ENCODE results near the gene TNS4.

The TNS4 gene

DNA sequence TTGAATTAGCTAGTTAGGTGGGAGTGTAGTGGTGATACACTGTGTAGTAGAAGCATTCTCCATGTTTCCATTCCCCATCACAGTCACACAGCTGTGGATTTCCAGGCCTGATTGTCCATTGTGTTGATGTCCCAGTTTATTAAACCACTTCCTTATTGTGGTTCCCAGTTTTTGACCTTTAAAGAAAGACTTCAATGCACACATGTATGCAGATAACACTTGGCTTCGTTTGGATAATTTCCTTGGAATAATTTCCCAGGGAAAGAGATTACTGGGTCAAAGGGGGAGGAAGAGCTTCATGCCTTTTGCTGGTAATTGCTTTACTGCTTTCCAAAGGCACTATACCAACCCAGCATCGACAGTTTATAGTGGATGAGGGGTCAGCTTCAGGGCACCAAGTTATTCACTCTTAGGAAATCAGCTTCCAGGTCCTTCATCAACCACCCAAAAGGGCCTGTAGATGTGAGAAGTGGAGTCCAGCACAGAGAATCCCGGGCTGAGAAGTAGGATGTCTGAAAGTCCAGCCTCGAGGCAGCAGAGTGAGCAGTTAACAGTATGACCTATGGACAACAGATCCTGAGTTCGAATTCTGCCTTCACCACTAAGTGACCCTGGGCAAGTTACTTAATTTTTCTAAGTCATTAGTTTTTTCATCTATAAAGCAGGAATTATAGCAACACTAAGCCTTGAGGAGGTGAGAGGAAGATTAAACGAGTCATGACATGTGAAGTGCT is 31.3 kb upstream of the TNS4 start:
- TF ChIP-seq NFIC (IDR thresholded peaks at IDR 0.05), result no peak

DNA sequence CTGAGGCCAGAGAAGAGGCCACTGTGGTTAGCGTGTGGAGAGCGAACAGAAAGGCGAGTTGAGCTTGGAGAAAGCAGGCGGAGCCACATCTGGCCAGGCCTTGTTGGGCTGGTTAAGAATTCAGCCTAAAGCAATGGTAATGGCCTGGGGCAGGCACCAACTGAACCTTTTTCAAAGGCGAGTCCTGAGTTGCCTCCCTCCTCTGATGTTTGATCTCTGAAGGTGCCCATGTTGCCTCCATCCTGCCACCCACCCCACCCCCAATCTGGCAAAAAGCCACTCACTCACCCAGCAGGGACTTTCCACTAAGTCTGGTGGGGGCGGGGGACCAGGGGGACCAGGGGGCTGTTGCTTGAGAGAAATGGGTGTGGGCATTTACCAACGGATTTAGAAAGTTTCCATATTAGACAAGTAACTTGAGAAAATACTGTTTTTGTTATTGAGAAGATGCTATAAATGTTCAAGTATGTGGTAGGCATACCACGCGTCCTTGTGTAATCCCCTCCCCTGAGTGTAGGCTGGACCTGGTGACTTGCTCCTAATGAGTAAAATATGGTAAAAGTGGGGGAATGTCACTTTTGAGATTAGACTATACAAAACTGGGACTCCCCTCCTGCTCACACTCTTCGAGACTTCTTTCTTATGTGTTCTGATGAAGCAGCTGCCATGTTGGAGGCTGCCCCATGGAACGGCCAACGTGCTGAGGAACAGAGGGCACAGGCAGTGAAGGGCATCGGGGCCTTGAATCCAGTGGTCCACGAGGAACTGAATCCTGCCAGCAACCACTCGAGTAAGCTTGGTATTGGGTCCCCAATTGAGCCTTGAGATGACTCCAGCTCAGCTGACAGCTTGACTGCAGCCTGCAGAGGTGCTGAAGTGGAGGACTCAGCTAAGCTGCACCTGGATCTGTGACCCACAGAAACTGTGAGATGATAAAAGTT is 29.9 kb upstream of the TNS4 start:
- TF ChIP-seq CEBPB (IDR thresholded peaks at IDR 0.05), result no peak
- TF ChIP-seq, protein P1, sequence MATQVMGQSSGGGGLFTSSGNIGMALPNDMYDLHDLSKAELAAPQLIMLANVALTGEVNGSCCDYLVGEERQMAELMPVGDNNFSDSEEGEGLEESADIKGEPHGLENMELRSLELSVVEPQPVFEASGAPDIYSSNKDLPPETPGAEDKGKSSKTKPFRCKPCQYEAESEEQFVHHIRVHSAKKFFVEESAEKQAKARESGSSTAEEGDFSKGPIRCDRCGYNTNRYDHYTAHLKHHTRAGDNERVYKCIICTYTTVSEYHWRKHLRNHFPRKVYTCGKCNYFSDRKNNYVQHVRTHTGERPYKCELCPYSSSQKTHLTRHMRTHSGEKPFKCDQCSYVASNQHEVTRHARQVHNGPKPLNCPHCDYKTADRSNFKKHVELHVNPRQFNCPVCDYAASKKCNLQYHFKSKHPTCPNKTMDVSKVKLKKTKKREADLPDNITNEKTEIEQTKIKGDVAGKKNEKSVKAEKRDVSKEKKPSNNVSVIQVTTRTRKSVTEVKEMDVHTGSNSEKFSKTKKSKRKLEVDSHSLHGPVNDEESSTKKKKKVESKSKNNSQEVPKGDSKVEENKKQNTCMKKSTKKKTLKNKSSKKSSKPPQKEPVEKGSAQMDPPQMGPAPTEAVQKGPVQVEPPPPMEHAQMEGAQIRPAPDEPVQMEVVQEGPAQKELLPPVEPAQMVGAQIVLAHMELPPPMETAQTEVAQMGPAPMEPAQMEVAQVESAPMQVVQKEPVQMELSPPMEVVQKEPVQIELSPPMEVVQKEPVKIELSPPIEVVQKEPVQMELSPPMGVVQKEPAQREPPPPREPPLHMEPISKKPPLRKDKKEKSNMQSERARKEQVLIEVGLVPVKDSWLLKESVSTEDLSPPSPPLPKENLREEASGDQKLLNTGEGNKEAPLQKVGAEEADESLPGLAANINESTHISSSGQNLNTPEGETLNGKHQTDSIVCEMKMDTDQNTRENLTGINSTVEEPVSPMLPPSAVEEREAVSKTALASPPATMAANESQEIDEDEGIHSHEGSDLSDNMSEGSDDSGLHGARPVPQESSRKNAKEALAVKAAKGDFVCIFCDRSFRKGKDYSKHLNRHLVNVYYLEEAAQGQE (IDR thresholded peaks at IDR 0.05; ENCODE audit: low read depth), result no peak
- no peak for TF ChIP-seq RAD21 (IDR thresholded peaks at IDR 0.05; ENCODE audit: low read depth)
- no peak for TF ChIP-seq TCF12 (IDR thresholded peaks at IDR 0.05; ENCODE audit: low read depth)

DNA sequence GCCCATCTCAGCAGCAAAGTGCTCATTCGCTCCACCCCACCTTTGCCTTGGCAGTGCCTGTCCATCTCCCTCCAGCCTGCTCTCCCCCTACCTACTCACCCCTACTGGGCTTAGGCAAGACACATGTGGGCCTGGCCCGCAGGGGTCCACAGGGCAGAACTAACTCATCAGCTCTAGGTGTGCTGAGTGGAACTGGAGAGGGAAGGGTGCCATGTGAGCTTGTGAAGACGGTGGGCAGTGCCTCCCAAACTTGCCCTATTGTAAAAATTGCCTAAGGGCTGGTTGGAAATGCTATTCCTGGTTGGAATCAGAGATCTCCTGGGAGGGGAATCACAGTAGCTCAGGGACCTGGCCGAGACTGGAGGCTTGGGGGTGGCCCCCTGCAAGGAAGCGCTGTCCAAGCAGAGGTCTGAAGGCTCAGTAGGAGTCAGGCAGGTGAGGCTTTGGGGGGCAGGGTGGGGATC is 29.1 kb upstream of the TNS4 start:
- no peak for TF ChIP-seq CREB1 (IDR thresholded peaks at IDR 0.05; ENCODE audit: low read depth)
- no peak for TF ChIP-seq TEAD4 (IDR thresholded peaks at IDR 0.05)
- no peak for TF ChIP-seq NFIC (IDR thresholded peaks at IDR 0.05)
- TF ChIP-seq, protein P2, sequence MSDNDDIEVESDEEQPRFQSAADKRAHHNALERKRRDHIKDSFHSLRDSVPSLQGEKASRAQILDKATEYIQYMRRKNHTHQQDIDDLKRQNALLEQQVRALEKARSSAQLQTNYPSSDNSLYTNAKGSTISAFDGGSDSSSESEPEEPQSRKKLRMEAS (IDR thresholded peaks at IDR 0.05), result no peak
- no peak for TF ChIP-seq EP300 (IDR thresholded peaks at IDR 0.05; ENCODE audit: borderline replicate concordance)
- no peak for TF ChIP-seq FOXM1 (IDR thresholded peaks at IDR 0.05; ENCODE audit: borderline replicate concordance, low read depth)
- TF ChIP-seq EGR1 (IDR thresholded peaks at IDR 0.05), result no peak
- TF ChIP-seq, protein P1 (IDR thresholded peaks at IDR 0.05; ENCODE audit: low read depth), result no peak

DNA sequence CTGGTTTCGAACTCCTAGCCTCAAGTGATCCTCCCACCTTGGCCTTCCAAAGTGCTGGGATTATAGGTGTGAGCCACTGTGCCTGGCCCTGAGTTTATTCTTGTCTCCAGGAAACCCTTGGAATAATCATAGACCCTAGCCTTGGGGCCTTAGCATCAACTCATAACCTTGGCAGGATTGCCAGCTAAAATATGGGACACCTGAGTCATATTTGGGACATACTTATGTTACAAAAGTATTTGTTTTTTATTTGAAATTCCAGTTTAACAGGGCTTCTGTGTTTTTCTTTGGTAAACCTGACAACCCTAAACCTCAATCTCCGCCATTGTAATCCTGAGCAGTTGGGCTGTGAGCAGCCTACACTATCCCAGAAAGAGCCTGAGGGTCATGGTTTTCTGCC is 28.6 kb upstream of the TNS4 start:
- TF ChIP-seq TEAD4 (IDR thresholded peaks at IDR 0.05) (no peak), EGR1 (IDR thresholded peaks at IDR 0.05) (no peak), ZBTB7A (IDR thresholded peaks at IDR 0.05; ENCODE audit: low read depth) (no peak)
- TF ChIP-seq, protein P2 (IDR thresholded peaks at IDR 0.05), result no peak

DNA sequence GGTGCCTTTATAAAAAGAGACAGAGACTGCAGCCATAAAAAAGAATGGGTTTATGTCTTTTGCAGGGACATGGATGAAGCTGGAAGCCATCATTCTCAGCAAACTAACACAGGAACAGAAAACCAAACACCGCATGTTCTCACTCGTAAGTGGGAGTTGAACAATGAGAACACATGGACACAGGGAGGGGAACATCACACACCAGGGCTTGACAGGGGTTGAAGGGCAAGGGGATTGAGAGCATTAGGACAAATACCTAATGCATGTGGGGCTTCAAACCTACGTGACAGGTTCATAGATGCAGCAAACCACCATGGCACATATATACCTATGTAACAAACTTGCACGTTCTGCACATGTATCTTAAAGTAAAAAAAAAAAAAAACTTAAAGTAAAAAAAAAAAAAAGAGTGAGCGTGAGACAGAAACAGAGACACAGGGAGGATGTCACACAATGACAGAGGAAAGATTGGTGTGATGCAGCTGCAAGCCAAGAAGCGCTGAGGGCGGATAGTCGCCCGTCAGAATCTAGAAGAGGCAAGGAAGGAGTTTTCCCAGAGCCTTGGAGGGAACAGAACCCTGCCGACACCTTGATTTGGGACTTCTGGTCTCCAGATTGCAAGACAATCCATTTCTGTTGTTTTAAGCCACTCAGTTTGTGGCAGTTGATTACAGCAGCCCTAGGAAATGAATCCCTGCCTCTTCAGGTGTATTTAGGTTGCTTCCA is 27.4 kb upstream of the TNS4 start:
- no peak for TF ChIP-seq EP300 (IDR thresholded peaks at IDR 0.05; ENCODE audit: borderline replicate concordance)

DNA sequence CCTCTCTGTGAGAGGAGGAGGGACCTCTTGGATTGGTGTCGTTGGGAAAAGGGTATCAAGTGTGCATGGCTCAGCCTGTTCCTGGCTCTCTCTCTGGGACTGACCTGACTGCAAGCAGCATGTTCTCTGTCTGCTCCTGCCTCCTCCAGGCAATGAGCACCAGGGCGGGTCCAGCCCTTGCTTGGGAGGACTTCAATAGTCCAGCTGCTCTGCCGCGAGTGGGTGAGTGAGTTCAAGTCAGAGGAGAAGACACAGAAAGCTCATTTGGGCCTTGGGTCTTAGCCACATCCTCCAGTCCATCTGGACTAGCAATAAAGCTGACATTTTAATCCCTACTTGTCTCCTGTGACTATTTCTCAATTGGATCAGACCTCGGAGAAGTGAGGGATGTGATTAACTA is 25.2 kb upstream of the TNS4 start:
- TF ChIP-seq FOXM1 (IDR thresholded peaks at IDR 0.05; ENCODE audit: borderline replicate concordance, low read depth), result no peak
- TF ChIP-seq NFIC (IDR thresholded peaks at IDR 0.05), result no peak
- no peak for TF ChIP-seq TEAD4 (IDR thresholded peaks at IDR 0.05)
- TF ChIP-seq CREB1 (IDR thresholded peaks at IDR 0.05; ENCODE audit: low read depth), result no peak
- no peak for TF ChIP-seq TAF1 (IDR thresholded peaks at IDR 0.05; ENCODE audit: low read depth)
- no peak for TF ChIP-seq EP300 (IDR thresholded peaks at IDR 0.05; ENCODE audit: borderline replicate concordance)
- TF ChIP-seq TCF12 (IDR thresholded peaks at IDR 0.05; ENCODE audit: low read depth), result no peak
- TF ChIP-seq, protein P2 (IDR thresholded peaks at IDR 0.05), result no peak
- TF ChIP-seq ZBTB7A (IDR thresholded peaks at IDR 0.05; ENCODE audit: low read depth), result no peak
- no peak for TF ChIP-seq YY1 (IDR thresholded peaks at IDR 0.05; ENCODE audit: low read depth)
- TF ChIP-seq, protein P3, sequence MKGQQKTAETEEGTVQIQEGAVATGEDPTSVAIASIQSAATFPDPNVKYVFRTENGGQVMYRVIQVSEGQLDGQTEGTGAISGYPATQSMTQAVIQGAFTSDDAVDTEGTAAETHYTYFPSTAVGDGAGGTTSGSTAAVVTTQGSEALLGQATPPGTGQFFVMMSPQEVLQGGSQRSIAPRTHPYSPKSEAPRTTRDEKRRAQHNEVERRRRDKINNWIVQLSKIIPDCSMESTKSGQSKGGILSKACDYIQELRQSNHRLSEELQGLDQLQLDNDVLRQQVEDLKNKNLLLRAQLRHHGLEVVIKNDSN (IDR thresholded peaks at IDR 0.05), result no peak
- no peak for TF ChIP-seq RAD21 (IDR thresholded peaks at IDR 0.05; ENCODE audit: low read depth)
- TF ChIP-seq, protein P1 (IDR thresholded peaks at IDR 0.05; ENCODE audit: low read depth), result no peak
- no peak for TF ChIP-seq CEBPB (IDR thresholded peaks at IDR 0.05)
